Large intestine (tissue), 3 donors: ENCODE measurements around the gene SIK1. TPM values are rescaled to one million over a fixed set of nuclear protein-coding genes. Genes with fewer than 3 reads are reported as not detected.
"Not testable (repeated sequence)": the region's sequence is repeated elsewhere in the genome, so short reads cannot be mapped to it uniquely, and the experiment has no call there.

Experiments
- DNase-seq, 2 donors: peaks; one replicate each; pipeline versions ENCODE4 v3.0.0 to v3.0.0-alpha.2; 2013
- H3K27ac ChIP-seq: one replicate; pipeline ENCODE4 v1.5.1; 2013; ENCODE audit warnings: low read length
- H3K27me3 ChIP-seq: 2 replicates; pipeline ENCODE4 v1.6.1; 2013; ENCODE audit warnings: low read length; ENCODE audit not compliant: control insufficient read depth, insufficient read depth
- H3K36me3 ChIP-seq: 2 replicates; pipeline ENCODE4 v1.6.1; 2013; ENCODE audit warnings: low read length; ENCODE audit not compliant: control insufficient read depth, insufficient read depth
- H3K4me1 ChIP-seq: one replicate; pipeline ENCODE4 v1.6.1; 2013; ENCODE audit warnings: low read length; ENCODE audit not compliant: control insufficient read depth, insufficient read depth
- H3K4me3 ChIP-seq: one replicate; pipeline ENCODE4 v1.5.1; 2013; ENCODE audit warnings: low read length
- H3K9me3 ChIP-seq: one replicate; pipeline ENCODE4 v1.6.1; 2013; ENCODE audit warnings: mild to moderate bottlenecking, low read depth, low read length, moderate library complexity; ENCODE audit not compliant: control insufficient read depth
- WGBS: methylation state at CpG from one replicate; pipeline ENCODE4 v1.1.5; 2013; ENCODE audit warnings: low lambda C conversion rate; ENCODE audit not compliant: insufficient coverage; 5-methylcytosine and 5-hydroxymethylcytosine counted together
- polyA plus RNA-seq: library from polyadenylated mRNA; unstranded; fragments of 120-200 nt; gene quantifications from one replicate; pipeline ENCODE4 v1.2.1, GENCODE V29; 2013

SIK1 gene
- polyA plus RNA-seq, 1 donor: 6.3 TPM

DNA sequence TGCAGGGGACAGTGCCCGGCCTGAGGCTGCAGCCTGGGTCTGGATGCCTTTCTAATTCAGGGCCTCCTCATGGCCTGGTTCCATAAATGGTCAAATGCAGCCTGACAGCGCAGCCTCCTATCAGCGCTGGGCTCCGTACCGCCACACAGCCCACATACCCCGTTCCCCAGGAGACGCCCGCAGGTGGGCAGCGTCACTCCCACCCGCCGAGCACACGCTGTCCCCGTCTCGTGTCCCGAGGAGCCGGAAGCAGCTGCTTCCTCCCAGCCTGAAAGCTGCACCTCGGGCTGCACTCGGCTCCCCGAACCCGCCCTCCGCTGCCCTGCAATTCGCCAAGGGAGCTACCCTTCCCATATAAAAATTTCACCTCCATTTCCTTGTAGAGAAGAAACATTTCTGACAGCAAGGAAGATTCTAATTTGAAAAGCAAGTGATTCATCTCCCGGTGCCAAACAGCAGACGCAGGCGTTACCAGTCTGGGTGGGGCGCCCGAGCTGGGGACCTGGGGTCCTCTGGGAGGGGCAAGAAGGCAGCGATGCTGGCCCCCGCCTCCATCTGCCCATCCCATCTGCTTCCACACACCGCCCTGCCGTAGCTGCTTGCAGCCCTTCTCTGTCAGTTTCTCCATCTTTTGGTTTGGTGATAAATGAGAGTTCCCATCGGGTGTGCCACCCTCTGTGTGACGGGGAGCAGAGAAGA, 29.8 kb upstream of the SIK1 start:
- H3K4me3 ChIP-seq, H3K36me3 ChIP-seq, H3K9me3 ChIP-seq, H3K27me3 ChIP-seq, H3K4me1 ChIP-seq, H3K27ac ChIP-seq, DNase-seq: not testable (repeated sequence)
- WGBS: no CpG with 5 or more reads among the region's 33 CpGs

DNA sequence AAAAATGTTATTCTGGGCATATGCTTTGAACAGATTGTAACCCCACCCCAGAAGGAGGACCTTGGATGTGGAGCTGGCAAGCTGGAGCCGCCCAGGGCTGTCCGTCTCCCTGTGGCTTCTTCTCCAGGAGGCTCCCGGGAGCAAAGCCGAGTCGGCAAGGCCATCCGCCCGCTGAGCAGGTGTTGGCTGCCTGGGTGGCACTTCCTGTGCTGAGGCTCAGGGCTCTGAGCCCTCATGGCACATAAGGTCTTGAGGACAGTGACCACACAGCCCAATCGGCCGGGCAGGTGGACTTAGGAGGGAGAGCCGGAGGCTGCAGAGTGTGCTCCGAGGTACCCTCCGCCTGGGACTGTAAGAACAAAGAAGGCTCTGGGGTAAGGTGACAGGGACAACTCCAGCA, 28.8 kb upstream of the SIK1 start:
- not testable (repeated sequence) for H3K9me3 ChIP-seq, DNase-seq, H3K4me1 ChIP-seq, H3K27me3 ChIP-seq, H3K27ac ChIP-seq, H3K36me3 ChIP-seq, H3K4me3 ChIP-seq
- no CpG with 5 or more reads among the region's 12 CpGs for WGBS

GRCh38 chr21:43454176-43454575, 27.2 kb upstream of the SIK1 start:
- not testable (repeated sequence) for H3K4me1 ChIP-seq, H3K27ac ChIP-seq, H3K9me3 ChIP-seq, H3K27me3 ChIP-seq, DNase-seq, H3K4me3 ChIP-seq, H3K36me3 ChIP-seq
- no CpG with 5 or more reads among the region's 5 CpGs for WGBS

DNA sequence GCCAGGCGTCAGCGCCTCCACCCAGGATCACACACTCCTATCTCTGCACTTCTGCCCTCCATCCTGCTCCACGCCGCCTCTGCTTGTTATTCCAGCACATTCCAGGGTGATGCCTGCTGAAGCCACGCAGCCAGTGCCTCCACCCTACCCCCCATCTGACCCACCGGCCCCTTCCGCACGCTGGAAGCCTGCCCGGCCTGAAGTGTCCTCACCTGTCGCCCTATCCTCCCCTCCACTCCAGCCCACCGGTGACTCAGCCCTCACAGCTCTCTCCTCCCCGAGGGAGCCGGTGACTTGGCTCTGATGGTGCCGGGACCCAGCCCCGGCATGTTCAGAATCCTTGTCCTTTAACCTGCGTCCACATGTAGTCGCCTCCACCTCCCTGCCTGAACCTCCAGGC, 24.9 kb upstream of the SIK1 start:
- H3K4me1 ChIP-seq, H3K27me3 ChIP-seq, H3K9me3 ChIP-seq, H3K36me3 ChIP-seq, DNase-seq, H3K27ac ChIP-seq, H3K4me3 ChIP-seq: not testable (repeated sequence)
- WGBS: no CpG with 5 or more reads among the region's 17 CpGs

DNA sequence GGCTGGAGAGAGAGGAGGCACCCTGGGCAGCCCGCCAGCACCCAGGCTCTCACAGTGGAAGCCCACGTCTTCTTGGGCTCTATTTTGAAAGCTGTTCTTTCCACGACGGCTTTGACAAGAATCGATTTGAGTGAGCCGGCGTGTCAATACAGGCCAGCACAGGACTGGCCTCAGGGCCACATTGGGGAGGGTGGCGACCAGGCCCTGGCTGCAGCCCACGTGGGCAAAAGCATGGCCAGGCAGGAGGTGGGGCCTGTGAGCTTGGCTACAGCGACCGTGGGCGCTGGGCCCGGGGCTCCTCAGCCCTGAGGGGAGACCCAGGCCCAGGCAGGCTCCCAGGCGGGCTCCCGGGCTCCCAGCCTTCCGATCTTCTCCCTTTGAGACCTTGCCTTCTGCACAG, 23.4 kb upstream of the SIK1 start:
- not testable (repeated sequence) for H3K36me3 ChIP-seq, H3K4me3 ChIP-seq, DNase-seq, H3K27ac ChIP-seq, H3K4me1 ChIP-seq, H3K27me3 ChIP-seq, H3K9me3 ChIP-seq
- WGBS: no CpG with 5 or more reads among the region's 16 CpGs

DNA sequence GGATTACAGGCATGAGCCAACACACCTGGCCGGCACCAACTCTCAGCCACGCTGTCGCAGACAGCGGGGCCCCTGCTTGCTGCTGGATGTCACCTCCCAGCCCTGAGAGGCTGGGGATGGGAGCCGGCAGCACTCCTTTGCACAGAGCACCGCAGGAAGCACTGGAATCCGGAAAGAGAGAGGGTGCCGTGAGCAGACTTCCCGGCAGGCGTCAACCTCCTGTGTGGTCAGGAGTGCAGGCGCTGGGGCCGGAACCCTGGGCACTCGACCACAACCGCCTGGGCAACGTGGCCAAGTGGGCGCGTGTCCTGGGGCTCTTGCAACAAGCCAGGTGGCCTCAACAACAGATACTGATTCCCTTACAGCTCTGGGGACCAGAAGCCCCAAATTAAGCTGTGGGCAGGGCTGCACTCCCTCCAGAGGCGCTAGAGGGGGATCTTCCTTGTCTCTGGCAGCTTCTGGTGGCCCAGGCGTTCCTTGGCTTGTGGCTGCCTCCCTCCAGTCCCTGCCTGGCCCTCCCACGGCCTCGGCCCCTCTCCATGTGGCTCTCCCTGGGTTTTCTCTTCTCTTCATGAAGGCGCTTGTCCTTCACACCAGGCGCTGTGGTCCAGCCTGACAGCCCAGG, 20.5 kb upstream of the SIK1 start:
- not testable (repeated sequence) for H3K27ac ChIP-seq, H3K36me3 ChIP-seq, DNase-seq, H3K9me3 ChIP-seq, H3K4me1 ChIP-seq, H3K4me3 ChIP-seq, H3K27me3 ChIP-seq
- whole genome bisulfite sequencing: no CpG with 5 or more reads among the region's 23 CpGs

- H3K27ac ChIP-seq, H3K36me3 ChIP-seq, DNase-seq, H3K4me1 ChIP-seq, H3K4me3 ChIP-seq, H3K27me3 ChIP-seq, H3K9me3 ChIP-seq: not testable (repeated sequence)
- WGBS: no CpG with 5 or more reads among the region's 35 CpGs
Measured at GRCh38 chr21:43446277-43446932, 19.5 kb upstream of the SIK1 start.

- not testable (repeated sequence) for DNase-seq, H3K27me3 ChIP-seq, H3K4me1 ChIP-seq, H3K9me3 ChIP-seq, H3K27ac ChIP-seq, H3K4me3 ChIP-seq, H3K36me3 ChIP-seq
- no CpG with 5 or more reads among the region's 28 CpGs for WGBS
Measured at GRCh38 chr21:43444524-43444923, 17.6 kb upstream of the SIK1 start.

GRCh38 chr21:43442571-43442970, 15.6 kb upstream of the SIK1 start:
- not testable (repeated sequence) for H3K4me1 ChIP-seq, H3K4me3 ChIP-seq, DNase-seq, H3K27me3 ChIP-seq, H3K36me3 ChIP-seq, H3K9me3 ChIP-seq, H3K27ac ChIP-seq
- WGBS: no CpG with 5 or more reads among the region's 12 CpGs

GRCh38 chr21:43440835-43441727, 14.2 kb upstream of the SIK1 start:
- H3K4me1 ChIP-seq, H3K27me3 ChIP-seq, H3K27ac ChIP-seq, H3K36me3 ChIP-seq, H3K9me3 ChIP-seq, H3K4me3 ChIP-seq, DNase-seq: not testable (repeated sequence)
- WGBS: no CpG with 5 or more reads among the region's 25 CpGs
